NK-92 treated with Interleukin-12 subunit alpha and Interleukin-12 subunit beta, amount 100 ng/mL, for 24 hours (cell line): ENCODE results near the gene MYH6.
"Not testable (repeated sequence)": the region's sequence is repeated elsewhere in the genome, so short reads cannot be mapped to it uniquely, and the experiment has no call there.

Source experiments
- DNase-seq: peaks from one replicate; lab custom pipeline; 2025; lab: John Stamatoyannopoulos, UW

MYH6 gene

GRCh38 chr14:23414254-23414653 lies 6.2 kb upstream of the MYH6 start:
- DNase-seq, result no peak

GRCh38 chr14:23413681-23414080 lies 5.6 kb upstream of the MYH6 start:
- no peak for DNase-seq

- no peak for DNase-seq
These were observed 3.8 kb upstream of the MYH6 start for GRCh38 chr14:23411563-23412525.

- DNase-seq, result no peak
These were observed 2.0 kb upstream of the MYH6 start for GRCh38 chr14:23409966-23410635.

DNA sequence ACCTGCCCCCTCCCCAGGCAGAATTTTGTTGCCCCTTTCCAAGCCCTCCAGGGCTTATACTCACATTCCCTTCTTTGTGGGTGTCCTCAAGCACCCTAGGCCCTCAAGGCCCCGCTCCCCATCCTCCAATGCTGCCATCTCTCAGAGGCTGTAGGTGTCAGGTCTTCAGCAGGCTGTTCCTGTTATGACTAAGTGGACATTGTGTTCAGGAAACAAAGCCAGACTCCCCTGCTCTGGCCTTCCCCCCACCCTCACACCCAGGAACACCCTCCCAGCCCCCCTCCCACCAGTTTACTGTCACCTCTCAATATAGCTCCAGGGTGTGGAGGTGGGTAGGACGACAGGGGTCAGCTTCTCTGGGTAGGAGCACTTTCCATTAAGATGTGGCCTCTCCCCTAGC lies 1.4 kb upstream of the MYH6 start:
- no peak for DNase-seq

- DNase-seq, result no peak
These were observed 196 bp upstream of the MYH6 start for GRCh38 chr14:23408307-23408630.

DNA sequence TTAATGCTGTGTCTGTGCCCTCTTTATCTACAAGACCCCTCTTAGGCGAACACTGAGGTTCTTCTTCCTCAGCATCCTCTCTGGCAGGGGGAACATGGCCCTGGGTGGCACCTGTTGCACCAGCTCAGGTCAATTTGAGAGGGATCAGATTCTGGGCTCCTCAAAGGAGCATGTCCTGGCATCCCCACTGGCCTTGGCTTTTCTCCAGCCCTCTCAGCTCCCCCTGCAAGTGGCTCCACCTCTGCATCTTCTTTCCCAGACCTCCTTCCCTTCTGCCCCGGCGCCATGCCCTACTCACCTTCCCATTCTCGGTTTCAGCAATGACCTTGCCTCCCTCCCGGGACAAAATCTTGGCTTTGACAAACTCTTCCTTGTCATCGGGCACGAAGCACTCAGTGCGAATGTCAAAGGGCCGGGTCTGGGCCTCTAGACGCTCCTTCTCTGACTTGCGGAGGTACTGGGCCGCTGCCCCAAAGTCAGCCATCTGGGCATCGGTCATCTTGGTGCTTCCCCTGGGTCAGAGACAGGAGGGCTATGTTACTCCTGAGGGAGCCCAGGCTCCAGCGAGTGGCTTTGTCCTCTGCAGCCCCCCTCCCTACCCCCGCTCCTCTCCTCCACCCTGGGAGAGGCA lies 1.2 kb downstream of the MYH6 start:
- DNase-seq, result no peak

DNA sequence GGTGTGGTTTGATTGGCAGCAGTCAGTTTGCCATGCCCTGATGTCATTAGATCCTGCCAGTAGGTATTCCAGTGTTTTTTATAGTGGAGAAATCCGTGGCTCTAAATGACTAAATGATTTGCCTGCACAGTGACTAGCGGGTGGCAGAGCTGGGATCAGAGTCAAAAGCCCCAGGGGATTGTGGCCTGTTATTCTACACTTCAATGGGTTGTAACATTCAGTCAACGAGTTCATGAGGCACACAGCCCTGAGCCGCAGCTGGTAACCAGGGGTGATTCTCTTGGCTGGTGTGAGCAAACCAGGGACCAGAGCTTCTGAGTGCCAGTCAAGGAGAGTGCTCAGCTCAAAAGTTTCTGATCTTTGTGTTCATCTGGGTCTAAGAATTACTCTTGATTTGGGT lies 1.8 kb downstream of the MYH6 start:
- no peak for DNase-seq

- DNase-seq, result no peak
These were observed 2.5 kb downstream of the MYH6 start for GRCh38 chr14:23405516-23406025.

- DNase-seq, result no peak
These were observed 3.0 kb downstream of the MYH6 start for GRCh38 chr14:23405096-23405495.

GRCh38 chr14:23404331-23404900 lies 3.7 kb downstream of the MYH6 start:
- no peak for DNase-seq

DNA sequence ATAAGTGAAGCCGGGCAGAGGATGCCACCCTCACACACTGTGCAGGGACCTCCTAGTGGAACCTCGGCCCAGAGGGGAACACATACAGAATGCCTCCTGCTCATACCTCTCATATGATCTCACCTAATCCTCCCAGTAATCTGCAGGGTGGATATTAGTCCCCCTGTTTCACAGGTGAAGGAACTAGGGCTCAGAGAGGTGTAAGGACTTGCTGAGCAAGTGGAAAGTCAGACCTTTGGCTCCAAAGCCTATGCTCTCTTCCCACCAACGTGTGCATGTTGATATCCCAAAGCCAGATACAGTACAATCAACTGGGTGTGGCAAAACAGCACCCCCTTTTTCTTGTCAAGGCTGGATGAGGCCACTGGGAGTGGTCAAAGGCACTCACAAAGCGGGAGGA lies 4.2 kb downstream of the MYH6 start:
- no peak for DNase-seq

DNA sequence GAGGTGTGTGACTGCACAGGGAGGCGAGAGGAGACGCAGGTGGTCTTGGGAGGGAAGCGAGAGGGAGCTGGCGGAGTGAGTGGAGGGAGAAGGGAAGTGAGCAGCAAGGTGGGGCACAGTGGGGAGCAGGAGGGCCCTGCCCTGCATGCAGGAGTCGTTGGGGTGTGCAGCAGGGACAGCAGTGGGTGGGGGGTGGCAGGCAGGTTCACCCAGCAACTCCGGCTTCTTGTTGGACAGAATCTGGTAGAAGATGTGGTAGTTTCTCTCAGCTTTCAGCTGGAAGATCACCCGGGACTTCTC lies 5.0 kb downstream of the MYH6 start:
- no peak for DNase-seq

GRCh38 chr14:23402296-23403138 lies 5.6 kb downstream of the MYH6 start:
- no peak for DNase-seq

GRCh38 chr14:23401291-23401690 lies 6.8 kb downstream of the MYH6 start:
- no peak for DNase-seq

GRCh38 chr14:23400496-23401149 lies 7.5 kb downstream of the MYH6 start:
- not testable (repeated sequence) for DNase-seq

GRCh38 chr14:23399591-23399990 lies 8.5 kb downstream of the MYH6 start:
- DNase-seq, result no peak

- no peak for DNase-seq
These were observed 8.9 kb downstream of the MYH6 start for GRCh38 chr14:23399136-23399535.

- DNase-seq, result no peak
These were observed 9.7 kb downstream of the MYH6 start for GRCh38 chr14:23398348-23398747.

GRCh38 chr14:23396781-23397407 lies 11.2 kb downstream of the MYH6 start:
- no peak for DNase-seq

DNA sequence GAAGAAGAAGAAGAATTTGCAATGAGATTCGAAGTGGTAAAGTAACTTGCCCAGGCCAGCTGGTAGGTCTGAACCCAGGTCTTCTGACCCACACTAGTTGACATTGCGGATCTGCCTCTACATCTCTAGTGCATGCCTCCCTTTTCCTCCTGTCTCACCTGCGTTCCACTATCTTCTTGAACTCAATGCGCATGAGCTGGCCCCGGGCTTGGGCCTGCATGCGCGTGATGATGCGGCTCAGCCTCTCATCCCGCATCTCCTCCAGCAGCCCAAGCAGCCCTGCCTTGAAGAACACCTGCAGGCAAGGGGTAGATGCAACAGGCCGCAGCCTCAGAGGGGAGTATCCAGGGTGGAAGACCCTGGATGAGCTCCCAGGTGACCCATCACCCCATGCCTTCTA lies 11.9 kb downstream of the MYH6 start:
- no peak for DNase-seq
